Transverse colon (tissue), 3 donors: ENCODE results near the gene CSPG5.

Source experiments
- POLR2A ChIP-seq: fragments of 450-650 bp; IDR thresholded peaks from one replicate; pipeline ENCODE4 v1.6.1; 2016; ENCODE audit warnings: antibody characterized with exemption, mild to moderate bottlenecking, moderate library complexity
- TF ChIP-seq, protein P1 (sequence below), 5 experiments: fragments of 200-600 bp in 3 of 5; fragments of 450-650 bp in 2 of 5; sonication (generic) in 3 of 5; IDR thresholded peaks; 1 replicate in 2 of 5; 2 replicates in 3 of 5; pipeline ENCODE4 v1.5.1; 2016 to 2017; ENCODE audit warnings: antibody characterized with exemption in 5 of 5, inconsistent platforms in 3 of 5, mild to moderate bottlenecking in 2 of 5, moderate library complexity in 1 of 5

DNA sequence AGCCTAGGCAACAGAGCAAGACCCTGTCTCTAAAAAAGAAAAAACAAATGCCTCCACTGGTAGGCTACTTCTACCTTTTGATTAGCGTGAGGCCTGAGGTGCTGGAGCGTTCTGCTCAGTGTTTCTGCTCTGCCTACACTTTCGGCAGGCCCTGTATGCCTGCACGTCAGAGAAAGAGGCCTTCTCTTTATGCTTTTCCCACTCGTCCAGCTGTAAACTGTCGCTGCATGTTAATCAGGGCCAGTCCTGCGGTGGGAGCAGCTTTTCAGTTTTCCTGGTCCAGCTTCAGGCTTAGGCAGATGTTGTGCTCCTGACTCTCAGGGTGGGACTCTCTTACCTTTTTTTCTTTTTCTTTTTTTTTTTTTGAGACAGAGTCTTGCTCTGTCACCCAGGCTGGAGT is 25.3 kb downstream of the CSPG5 start:
- TF ChIP-seq POLR2A, result no peak
- TF ChIP-seq, protein P1, sequence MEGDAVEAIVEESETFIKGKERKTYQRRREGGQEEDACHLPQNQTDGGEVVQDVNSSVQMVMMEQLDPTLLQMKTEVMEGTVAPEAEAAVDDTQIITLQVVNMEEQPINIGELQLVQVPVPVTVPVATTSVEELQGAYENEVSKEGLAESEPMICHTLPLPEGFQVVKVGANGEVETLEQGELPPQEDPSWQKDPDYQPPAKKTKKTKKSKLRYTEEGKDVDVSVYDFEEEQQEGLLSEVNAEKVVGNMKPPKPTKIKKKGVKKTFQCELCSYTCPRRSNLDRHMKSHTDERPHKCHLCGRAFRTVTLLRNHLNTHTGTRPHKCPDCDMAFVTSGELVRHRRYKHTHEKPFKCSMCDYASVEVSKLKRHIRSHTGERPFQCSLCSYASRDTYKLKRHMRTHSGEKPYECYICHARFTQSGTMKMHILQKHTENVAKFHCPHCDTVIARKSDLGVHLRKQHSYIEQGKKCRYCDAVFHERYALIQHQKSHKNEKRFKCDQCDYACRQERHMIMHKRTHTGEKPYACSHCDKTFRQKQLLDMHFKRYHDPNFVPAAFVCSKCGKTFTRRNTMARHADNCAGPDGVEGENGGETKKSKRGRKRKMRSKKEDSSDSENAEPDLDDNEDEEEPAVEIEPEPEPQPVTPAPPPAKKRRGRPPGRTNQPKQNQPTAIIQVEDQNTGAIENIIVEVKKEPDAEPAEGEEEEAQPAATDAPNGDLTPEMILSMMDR (IDR thresholded peaks at IDR 0.05), result no peak
